AG09319 (cell line): ENCODE data around the gene NFE2.
A peak's percentile ranks its signal among the peaks of the same experiment; 100 is the strongest.

Source experiments
- DNase-seq: peaks from one replicate; pipeline ENCODE4 v3.0.0-alpha.2; 2010; ENCODE audit warnings: low read depth; ENCODE audit errors: extremely low read depth
- CTCF ChIP-seq: IDR thresholded peaks from 2 replicates; pipeline ENCODE4 v1.5.1; 2011; ENCODE audit warnings: low read depth, mild to moderate bottlenecking, inconsistent platforms, low read length, moderate library complexity

The NFE2 gene

GRCh38 chr12:54300732-54301427 lies at the start of gene NFE2:
Gene NFE2 (minus strand): TSS chr12:54301015. CDS start chr12:54295248, 5,767 bp downstream.
- TF ChIP-seq CTCF = peak; percentile 5
- no peak for DNase-seq

- DNase-seq = no peak
These were observed 48.9 kb upstream of the NFE2 start for GRCh38 chr12:54349679-54350078.

GRCh38 chr12:54349036-54349435 lies 48.2 kb upstream of the NFE2 start:
- DNase-seq = no peak
- no peak for TF ChIP-seq CTCF

More at GRCh38 chr12:54349679-54350078, 48.9 kb upstream of the NFE2 start:
- TF ChIP-seq CTCF = no peak

- no peak for TF ChIP-seq CTCF
- no peak for DNase-seq
These were observed 40.8 kb upstream of the NFE2 start for GRCh38 chr12:54341378-54342300.

GRCh38 chr12:54340846-54341245 lies 40.0 kb upstream of the NFE2 start:
- no peak for TF ChIP-seq CTCF
- no peak for DNase-seq

GRCh38 chr12:54338698-54339296 lies 38.0 kb upstream of the NFE2 start:
- no peak for TF ChIP-seq CTCF
- DNase-seq = no peak
